NCI-H2227 treated with DMSO at 0.1 percent for 48 hours (cell line): Measurements from ENCODE around the gene NHEJ1.

Experiments used
- DNase-seq: peaks from one replicate; lab custom pipeline; 2025; lab: John Stamatoyannopoulos, UW

Gene NHEJ1

DNA sequence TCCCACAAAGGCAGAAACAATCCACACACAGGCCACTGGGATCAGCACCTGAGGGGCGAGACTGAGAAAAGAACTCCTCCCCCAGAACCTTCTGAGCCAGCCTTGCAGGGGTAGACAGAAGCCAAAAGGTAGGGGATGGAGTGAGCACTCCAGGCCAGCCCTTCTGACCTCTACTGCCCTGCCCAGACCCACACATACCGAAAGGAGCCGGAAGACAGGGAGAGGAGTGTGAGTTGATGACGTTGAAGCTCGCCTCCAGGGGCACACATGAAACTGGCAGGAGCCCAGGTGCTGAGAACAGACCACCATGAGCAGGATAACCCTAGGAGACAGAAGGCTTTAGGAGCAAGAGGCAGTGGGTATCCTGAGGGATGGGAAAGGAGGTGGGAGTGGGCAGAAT is 7.4 kb upstream of the NHEJ1 start:
- DNase-seq = no peak

DNA sequence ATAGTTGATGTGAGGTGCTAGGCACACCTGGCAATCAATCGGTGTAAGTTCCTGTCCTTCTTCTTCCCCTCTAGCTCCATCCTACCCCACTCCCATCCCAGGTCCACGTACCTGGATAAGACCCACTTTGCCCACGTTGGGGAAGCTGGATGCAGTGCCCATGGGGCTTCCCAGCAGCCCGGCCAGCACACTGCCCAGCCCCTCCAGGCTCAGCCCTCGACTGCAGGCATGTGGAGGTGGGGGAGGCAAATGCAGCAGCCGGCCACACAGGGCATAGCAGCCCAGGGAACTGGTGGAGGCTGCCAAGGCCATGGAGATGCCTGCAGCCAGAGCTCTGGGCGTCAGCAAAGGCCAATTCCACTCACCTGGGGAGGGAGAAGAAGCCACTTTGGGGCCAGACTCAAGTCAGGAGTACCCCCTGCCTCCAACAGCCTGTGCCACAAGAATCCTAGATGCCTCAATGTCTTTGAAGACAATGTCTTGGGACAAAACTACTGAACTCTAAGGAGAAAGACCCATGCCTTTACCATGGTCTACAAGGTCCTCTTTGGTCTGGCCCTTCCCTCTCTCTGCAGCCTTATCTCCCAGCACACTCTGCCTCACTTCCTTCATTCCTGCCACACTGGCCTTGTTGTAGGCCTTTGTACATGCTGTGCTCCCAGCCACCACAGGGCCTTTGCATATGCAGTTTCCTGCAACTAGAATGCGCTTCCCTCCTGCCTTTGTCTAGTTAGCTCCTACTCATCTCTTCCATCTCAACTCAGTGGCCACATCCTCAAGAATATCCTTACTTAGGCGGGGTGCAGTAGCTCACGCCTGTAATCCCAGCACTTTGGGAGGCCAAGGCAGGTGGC is 4.7 kb upstream of the NHEJ1 start:
- no peak for DNase-seq

- no peak for DNase-seq
These were observed 2.5 kb upstream of the NHEJ1 start for GRCh38 chr2:219163156-219163555.

- no peak for DNase-seq
These were observed 482 bp upstream of the NHEJ1 start for GRCh38 chr2:219161097-219161496.

GRCh38 chr2:219159771-219160185 is 837 bp downstream of the NHEJ1 start:
- DNase-seq = no peak

GRCh38 chr2:219158586-219158985 is 2.0 kb downstream of the NHEJ1 start:
- DNase-seq = no peak

DNA sequence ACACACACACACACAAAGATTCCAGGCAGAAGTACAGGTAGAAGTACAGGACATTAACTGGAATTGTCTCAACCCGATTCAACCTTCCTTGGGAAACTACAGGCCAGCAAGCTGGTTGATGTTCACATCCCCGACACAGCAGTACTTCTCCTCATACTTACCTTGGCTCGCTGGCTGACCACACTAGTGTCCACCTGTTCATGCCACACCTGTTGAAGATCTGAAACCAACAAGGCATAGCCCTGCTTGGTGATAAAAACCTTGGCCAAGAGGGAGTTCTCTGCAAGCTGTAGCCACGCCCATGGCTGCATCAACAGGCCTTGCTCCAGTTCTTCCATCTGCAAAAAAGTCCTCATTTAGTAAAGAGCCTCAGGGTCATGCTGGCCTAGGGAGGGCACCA is 2.6 kb downstream of the NHEJ1 start:
- no peak for DNase-seq

GRCh38 chr2:219157396-219157795 is 3.2 kb downstream of the NHEJ1 start:
- DNase-seq = no peak

GRCh38 chr2:219155054-219155644 is 5.5 kb downstream of the NHEJ1 start:
- peak; percentile 78 for DNase-seq

DNA sequence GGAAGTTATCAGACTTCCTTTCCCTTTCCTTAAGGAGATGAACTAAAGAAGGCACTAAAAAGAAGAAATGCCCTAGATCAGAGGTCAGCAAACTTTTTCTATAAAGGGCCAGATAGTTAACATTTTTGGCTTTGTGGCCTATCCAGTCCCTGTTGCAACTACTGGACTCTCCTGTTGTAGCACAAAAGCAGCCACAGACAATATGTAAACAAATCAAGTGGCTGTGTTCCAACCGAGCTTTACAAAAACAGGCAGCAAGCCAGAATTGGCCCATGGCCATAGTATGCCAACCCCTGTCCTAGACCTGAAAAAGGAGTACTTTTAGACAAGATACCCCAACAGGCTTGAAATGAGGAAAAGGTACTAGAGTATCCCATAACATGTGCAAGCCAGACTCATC is 10.9 kb downstream of the NHEJ1 start:
- DNase-seq = no peak

GRCh38 chr2:219142329-219142728 is 18.3 kb downstream of the NHEJ1 start:
- no peak for DNase-seq

DNA sequence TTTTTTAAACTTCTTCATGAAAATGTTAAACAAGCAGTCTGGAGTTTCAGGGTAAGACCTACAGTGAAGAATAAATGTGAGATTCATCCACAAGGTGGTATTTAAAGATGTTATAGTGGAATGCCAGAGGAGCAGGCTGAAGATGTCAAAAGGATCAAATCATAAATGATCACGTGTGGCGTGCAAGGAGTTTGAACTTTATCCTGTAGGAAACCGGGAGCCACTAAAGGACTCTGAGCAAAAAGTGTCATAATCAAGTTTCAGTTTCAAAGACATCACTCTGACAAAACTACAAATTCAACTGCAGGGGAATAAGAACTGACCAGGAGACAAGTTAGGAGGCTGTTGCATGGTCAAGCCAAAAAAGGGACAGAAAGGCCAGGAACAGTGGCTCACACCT is 19.9 kb downstream of the NHEJ1 start:
- no peak for DNase-seq

- DNase-seq = no peak
These were observed 26.6 kb downstream of the NHEJ1 start for GRCh38 chr2:219133976-219134375.

GRCh38 chr2:219131744-219132143 is 28.9 kb downstream of the NHEJ1 start:
- no peak for DNase-seq

GRCh38 chr2:219131327-219131726 is 29.3 kb downstream of the NHEJ1 start:
- DNase-seq = no peak

GRCh38 chr2:219129589-219129988 is 31.0 kb downstream of the NHEJ1 start:
- DNase-seq = peak; percentile 37

GRCh38 chr2:219128396-219128795 is 32.2 kb downstream of the NHEJ1 start:
- no peak for DNase-seq

DNA sequence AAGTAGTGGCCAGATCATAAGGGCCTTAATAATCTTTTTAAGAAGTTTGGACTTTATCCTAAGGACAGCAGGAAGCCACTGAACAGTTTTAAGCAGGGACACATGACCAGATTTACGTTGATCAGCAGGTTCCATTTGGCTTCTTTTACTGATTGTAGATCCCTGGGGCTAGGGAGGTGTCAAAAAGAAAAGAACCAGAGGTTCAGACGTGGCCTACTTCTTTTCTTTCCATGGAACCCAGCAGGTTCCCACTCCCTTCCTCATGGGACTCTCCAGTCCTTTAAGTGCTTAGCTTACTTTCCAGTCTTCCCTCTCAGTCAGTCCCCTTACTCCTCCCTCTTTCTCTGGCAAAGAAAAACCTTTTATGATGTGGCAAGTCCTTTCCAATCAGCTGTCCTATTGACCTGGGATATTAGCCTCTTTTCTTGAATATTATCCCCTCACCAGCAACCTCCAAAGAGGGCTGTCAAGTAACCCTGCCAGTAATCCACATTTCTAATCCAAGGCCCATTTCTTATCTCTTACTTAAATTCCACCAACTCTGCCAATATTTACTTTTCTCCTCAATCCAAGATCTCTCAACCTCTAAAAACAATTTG is 33.5 kb downstream of the NHEJ1 start:
- no peak for DNase-seq

DNA sequence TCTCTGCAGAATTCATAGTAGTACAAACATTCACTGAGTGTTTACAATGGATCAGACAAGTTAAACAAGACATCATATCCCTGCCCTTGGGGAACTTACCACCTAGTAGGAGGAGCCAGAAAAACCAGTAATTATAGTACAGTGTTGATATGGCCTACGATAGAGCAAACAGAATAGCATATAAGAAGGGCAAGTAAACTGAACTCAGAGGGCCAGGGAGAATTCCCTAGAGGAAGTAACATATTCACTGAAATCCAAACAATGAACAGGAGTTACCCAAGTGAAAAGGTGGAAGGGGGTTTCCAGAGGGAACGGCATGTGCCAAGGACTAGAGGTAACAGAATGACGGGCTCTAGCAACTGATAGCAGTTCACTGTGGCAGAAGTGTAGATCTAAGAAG is 34.1 kb downstream of the NHEJ1 start:
- DNase-seq = no peak

GRCh38 chr2:219125886-219126270 is 34.7 kb downstream of the NHEJ1 start:
- DNase-seq = no peak

- DNase-seq = no peak
These were observed 35.3 kb downstream of the NHEJ1 start for GRCh38 chr2:219125225-219125885.

- DNase-seq = no peak
These were observed 36.1 kb downstream of the NHEJ1 start for GRCh38 chr2:219124381-219125110.
